HEK293T (cell line): ENCODE measurements around the gene CUZD1.

Experiments
- CTCF ChIA-PET: fragments of 350-600 bp; formaldehyde crosslinking; extraction: SDS; loops from one replicate; lab custom pipeline; 2021; ENCODE audit warnings: antibody characterized with exemption, inconsistent platforms; lab: Yijun Ruan, JAX
- POLR2A ChIA-PET: fragments of 350-600 bp; formaldehyde crosslinking; extraction: SDS; loops from one replicate; lab custom pipeline; 2020; ENCODE audit warnings: antibody characterized with exemption, inconsistent platforms; lab: Yijun Ruan, JAX
- DNase-seq: peaks from one replicate; pipeline ENCODE4 v3.0.0; 2012; ENCODE audit warnings: mixed read lengths; ENCODE audit errors: extremely low spot score
- ARNT ChIP-seq: fragments of 450-650 bp; IDR thresholded peaks from 2 replicates; pipeline ENCODE4 v1.6.1; 2017; ENCODE audit warnings: mild to moderate bottlenecking
- BHLHE40 ChIP-seq: fragments of 450-650 bp; IDR thresholded peaks from 2 replicates; pipeline ENCODE4 v1.6.1; 2016; ENCODE audit warnings: mild to moderate bottlenecking, moderate library complexity, borderline replicate concordance
- CTBP1 ChIP-seq: fragments of 450-650 bp; IDR thresholded peaks from 2 replicates; pipeline ENCODE4 v1.6.1; 2016; ENCODE audit warnings: borderline replicate concordance
- ELF4 ChIP-seq: fragments of 450-650 bp; IDR thresholded peaks from 2 replicates; pipeline ENCODE4 v1.6.1; 2017; ENCODE audit warnings: antibody characterized with exemption
- FOXA1 ChIP-seq: fragments of 450-650 bp; IDR thresholded peaks from 2 replicates; pipeline ENCODE4 v1.6.1; 2016; ENCODE audit warnings: mild to moderate bottlenecking
- FOXK2 ChIP-seq: fragments of 450-650 bp; IDR thresholded peaks from 2 replicates; pipeline ENCODE4 v1.6.1; 2016; ENCODE audit warnings: mild to moderate bottlenecking
- FOXM1 ChIP-seq: fragments of 450-650 bp; IDR thresholded peaks from 2 replicates; pipeline ENCODE4 v1.6.1; 2017; ENCODE audit warnings: mild to moderate bottlenecking, borderline replicate concordance
- HDGF ChIP-seq: fragments of 450-650 bp; IDR thresholded peaks from 2 replicates; pipeline ENCODE4 v1.6.1; 2017; ENCODE audit warnings: antibody characterized with exemption, borderline replicate concordance
- L3MBTL2 ChIP-seq: fragments of 450-650 bp; conservative IDR thresholded peaks from 2 replicates; pipeline ENCODE4 v1.6.1; 2016; ENCODE audit warnings: mild to moderate bottlenecking
- LEF1 ChIP-seq: fragments of 450-650 bp; IDR thresholded peaks from 2 replicates; pipeline ENCODE4 v1.6.1; 2017; ENCODE audit warnings: mild to moderate bottlenecking, borderline replicate concordance
- NFRKB ChIP-seq: fragments of 450-650 bp; IDR thresholded peaks from 2 replicates; pipeline ENCODE4 v1.6.1; 2016; ENCODE audit warnings: mild to moderate bottlenecking, moderate library complexity
- PKNOX1 ChIP-seq: fragments of 450-650 bp; IDR thresholded peaks from 2 replicates; pipeline ENCODE4 v1.6.1; 2016
- SP1 ChIP-seq: fragments of 450-650 bp; IDR thresholded peaks from 2 replicates; pipeline ENCODE4 v1.6.1; 2017
- SUZ12 ChIP-seq: fragments of 450-650 bp; IDR thresholded peaks from 2 replicates; pipeline ENCODE4 v1.6.1; 2016; ENCODE audit warnings: mild to moderate bottlenecking
- TARDBP ChIP-seq: fragments of 450-650 bp; IDR thresholded peaks from 2 replicates; pipeline ENCODE4 v1.6.1; 2016
- ZNF384 ChIP-seq: fragments of 450-650 bp; IDR thresholded peaks from 2 replicates; pipeline ENCODE4 v1.6.1; 2016

CUZD1 gene

GRCh38 chr10:122845783-122846332 lies at the start of gene CUZD1:
TSS of gene CUZD1 (minus strand) at chr10:122845857. CDS start at chr10:122845843, 14 bp downstream.
- no peak for DNase-seq
- TF ChIP-seq FOXA1 (no peak), FOXK2 (no peak), CTBP1 (no peak), TARDBP (no peak), SP1 (no peak), ZNF384 (no peak), BHLHE40 (no peak), LEF1 (no peak), ARNT (no peak), HDGF (no peak), FOXM1 (no peak)
- ChIA-PET POLR2A (no interaction called here), CTCF (no interaction called here)

GRCh38 chr10:122894261-122894944 lies 48.7 kb upstream of the CUZD1 start:
- POLR2A ChIA-PET = interaction anchor here (1.4 kb wide), 1 partner anchor 15 kb away, joined by 5 read pairs; the partner anchor contains the start of gene FAM24B
- CTCF ChIA-PET = no interaction called here
- DNase-seq = no peak
- TF ChIP-seq ARNT = no peak
- TF ChIP-seq FOXK2 = no peak
- no peak for TF ChIP-seq ELF4
- TF ChIP-seq CTBP1 = no peak
- TF ChIP-seq ZNF384 = no peak
- TF ChIP-seq NFRKB = no peak
- no peak for TF ChIP-seq PKNOX1
- no peak for TF ChIP-seq LEF1
- TF ChIP-seq FOXM1 = no peak
- no peak for TF ChIP-seq BHLHE40
- no peak for TF ChIP-seq HDGF
- TF ChIP-seq L3MBTL2 = no peak

- ChIA-PET CTCF (no interaction called here), POLR2A (no interaction called here)
- DNase-seq = no peak
- no peak for TF ChIP-seq CTBP1
- no peak for TF ChIP-seq FOXK2
- TF ChIP-seq L3MBTL2 = no peak
- no peak for TF ChIP-seq ARNT
- TF ChIP-seq TARDBP = no peak
- TF ChIP-seq FOXM1 = no peak
- no peak for TF ChIP-seq PKNOX1
- TF ChIP-seq NFRKB = no peak
- no peak for TF ChIP-seq HDGF
- TF ChIP-seq SUZ12 = no peak
- TF ChIP-seq FOXA1 = no peak
- TF ChIP-seq ELF4 = no peak
- TF ChIP-seq ZNF384 = no peak
- TF ChIP-seq SP1 = no peak
- no peak for TF ChIP-seq BHLHE40
Measured at GRCh38 chr10:122884166-122884565, 38.5 kb upstream of the CUZD1 start.

GRCh38 chr10:122882766-122883165 lies 37.1 kb upstream of the CUZD1 start:
- POLR2A ChIA-PET = no interaction called here
- TF ChIP-seq FOXK2 (no peak), NFRKB (no peak), LEF1 (no peak), CTBP1 (no peak), L3MBTL2 (no peak), TARDBP (no peak), SUZ12 (no peak), PKNOX1 (no peak), BHLHE40 (no peak), FOXM1 (no peak), FOXA1 (no peak), ELF4 (no peak), SP1 (no peak), HDGF (no peak)
- CTCF ChIA-PET = no interaction called here

GRCh38 chr10:122879339-122880273 lies 33.9 kb upstream of the CUZD1 start, which contains the start of gene FAM24B:
TSS of gene FAM24B (minus strand) at chr10:122879581. CDS start at chr10:122850515, 29,066 bp downstream.
- ChIA-PET CTCF (no interaction called here), POLR2A (interaction anchor here (0.6 to 1.0 kb wide), 3 partner anchors 10 to 16 kb away, joined by 3 to 5 read pairs (median 5); no protein-coding TSS in a partner anchor)
- peak; percentile 98 for DNase-seq
- TF ChIP-seq FOXM1 = no peak
- peak; percentile 99 for TF ChIP-seq L3MBTL2

More at GRCh38 chr10:122882766-122883165, 37.1 kb upstream of the CUZD1 start:
- no peak for DNase-seq
